ENCODE measurements around the gene MS4A4A.

The MS4A4A gene

GRCh38 chr11:60334005-60334620 lies 53.6 kb downstream of the MS4A4A start:
- peak; percentile 93 for TF ChIP-seq CTCF (IDR thresholded peaks at IDR 0.05; ENCODE audit: low read depth, low read length, missing control alignments)
- H3K4me3 ChIP-seq (ENCODE audit: low read depth, low read length): no peak overlapping the region
- DNase-seq (ENCODE audit: low read depth): no peak

GRCh38 chr11:60336767-60337391 lies 56.4 kb downstream of the MS4A4A start:
- DNase-seq (ENCODE audit: low read depth): no peak
- no peak for TF ChIP-seq CTCF (IDR thresholded peaks at IDR 0.05; ENCODE audit: low read depth, low read length, missing control alignments)
- no peak overlapping the region for H3K4me3 ChIP-seq (ENCODE audit: low read depth, low read length)

DNA sequence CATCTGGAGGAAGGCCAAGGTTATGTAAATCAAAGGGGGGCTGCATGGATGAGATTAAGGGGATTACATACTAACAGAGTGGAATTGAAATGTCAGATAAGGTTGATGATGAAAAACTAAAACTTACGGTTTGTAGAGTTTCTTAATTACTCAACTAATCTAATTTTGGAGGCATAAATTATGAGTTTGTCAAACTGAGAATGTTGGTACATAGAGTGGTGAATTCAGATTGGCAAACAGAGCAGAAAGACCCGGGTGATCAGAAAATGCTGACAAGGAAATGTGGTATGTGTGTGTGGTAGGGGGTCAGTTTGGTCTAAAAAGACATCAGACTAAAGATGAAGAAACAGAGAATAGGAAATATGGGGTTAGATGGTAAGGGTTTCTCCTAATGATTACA lies 57.6 kb downstream of the MS4A4A start:
- TF ChIP-seq CTCF (IDR thresholded peaks at IDR 0.05; ENCODE audit: low read depth, low read length, missing control alignments): no peak
- no peak overlapping the region for H3K4me3 ChIP-seq (ENCODE audit: low read depth, low read length)
- no peak for DNase-seq (ENCODE audit: low read depth)

- H3K4me3 ChIP-seq (ENCODE audit: low read depth, low read length): no peak overlapping the region
- no peak for DNase-seq (ENCODE audit: low read depth)
- no peak for TF ChIP-seq CTCF (IDR thresholded peaks at IDR 0.05; ENCODE audit: low read depth, low read length, missing control alignments)
Measured at GRCh38 chr11:60339356-60339755, 58.9 kb downstream of the MS4A4A start.

DNA sequence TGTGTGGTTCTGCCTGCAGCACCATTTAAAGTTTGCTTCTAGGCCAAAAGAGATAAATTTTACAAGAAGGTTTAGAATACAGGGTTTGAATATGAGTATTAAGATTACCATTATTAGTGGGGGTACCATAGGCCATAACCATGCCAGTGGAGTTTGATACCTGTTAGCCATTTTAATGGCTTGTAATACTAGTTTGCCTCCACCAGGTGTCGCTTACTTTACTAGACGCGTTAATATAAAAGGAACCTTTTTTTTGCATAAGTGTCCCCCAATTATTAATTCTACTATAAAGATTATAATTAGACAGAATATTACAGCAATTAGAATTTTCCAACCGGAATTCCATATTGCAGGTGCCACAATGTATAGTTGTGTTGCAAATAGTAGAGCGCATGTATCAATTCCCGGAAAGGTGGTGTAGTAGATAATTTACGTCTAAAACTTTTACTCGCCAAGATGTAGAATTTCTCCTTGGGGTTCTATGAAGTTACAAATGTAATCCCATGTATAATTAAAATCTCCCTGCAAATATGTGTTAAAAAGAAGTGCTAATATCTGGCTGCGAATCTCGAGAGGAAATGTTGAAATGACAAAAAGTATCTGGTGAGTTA lies 62.7 kb downstream of the MS4A4A start:
- DNase-seq (ENCODE audit: low read depth): no peak
- no peak overlapping the region for H3K4me3 ChIP-seq (ENCODE audit: low read depth, low read length)
- peak; percentile 56 for TF ChIP-seq CTCF (IDR thresholded peaks at IDR 0.05; ENCODE audit: low read depth, low read length, missing control alignments)

DNA sequence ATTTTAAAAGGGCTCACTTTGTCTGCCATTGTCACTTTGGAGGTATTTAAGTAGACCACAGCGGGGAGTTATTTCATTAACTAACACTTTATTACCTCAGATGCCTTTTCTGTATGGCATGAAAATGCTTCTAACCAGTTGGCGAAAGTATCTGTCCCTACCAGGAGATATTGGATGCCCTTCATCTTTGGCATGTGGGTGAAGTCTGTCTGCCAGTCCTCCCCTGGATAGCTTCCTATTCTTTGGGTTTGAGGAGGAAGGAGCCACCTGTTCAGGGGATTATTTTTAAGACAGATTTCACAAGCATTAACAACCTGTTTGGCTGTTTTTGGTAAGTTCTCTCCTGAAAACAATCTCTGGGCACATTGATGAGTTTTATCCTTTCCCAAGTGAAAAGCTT lies 63.7 kb downstream of the MS4A4A start:
- TF ChIP-seq CTCF (IDR thresholded peaks at IDR 0.05; ENCODE audit: low read depth, low read length, missing control alignments): no peak
- DNase-seq (ENCODE audit: low read depth): no peak
- H3K4me3 ChIP-seq (ENCODE audit: low read depth, low read length): no peak overlapping the region

Measured in GM12864 (cell line).